Brain microvascular endothelial cell (primary cell): ENCODE results near the gene TENT4B.
A peak's percentile ranks its signal among the peaks of the same experiment; 100 is the strongest.

ENCODE experiments used
- DNase-seq: peaks from one replicate; pipeline ENCODE4 v3.0.0-alpha.2; 2020
- H3K27ac ChIP-seq: fragments of 250-450 bp; sonication (Bioruptor Pico); 2 replicates; pipeline ENCODE4 v1.5.1; 2020; ENCODE audit warnings: mild to moderate bottlenecking, moderate library complexity
- H3K27me3 ChIP-seq: fragments of 250-450 bp; sonication (Bioruptor Pico); replicated peaks from 2 replicates; pipeline ENCODE4 v1.5.1; 2020; ENCODE audit warnings: mild to moderate bottlenecking
- H3K36me3 ChIP-seq: fragments of 250-450 bp; sonication (Bioruptor Pico); replicated peaks from 2 replicates; pipeline ENCODE4 v1.5.1; 2020; ENCODE audit warnings: mild to moderate bottlenecking
- H3K4me3 ChIP-seq: 2 replicates; pipeline ENCODE4 v1.5.1; 2011; ENCODE audit warnings: low read depth, mild to moderate bottlenecking, control low read depth, low read length, moderate library complexity
- in situ Hi-C: cut with HindIII; loops from 2 replicates; pipeline ENCODE4 v1.10.0; 2017; ENCODE audit warnings: low sequenced_read_pairs, low pct_ligation_motif_present
- TF ChIP-seq, protein P1 (sequence below): IDR thresholded peaks from 2 replicates; pipeline ENCODE4 v1.5.1; 2011; ENCODE audit warnings: low read depth, mild to moderate bottlenecking, moderate library complexity, low read length, control low read depth, inconsistent platforms; ENCODE audit errors: missing control alignments

TENT4B gene

DNA sequence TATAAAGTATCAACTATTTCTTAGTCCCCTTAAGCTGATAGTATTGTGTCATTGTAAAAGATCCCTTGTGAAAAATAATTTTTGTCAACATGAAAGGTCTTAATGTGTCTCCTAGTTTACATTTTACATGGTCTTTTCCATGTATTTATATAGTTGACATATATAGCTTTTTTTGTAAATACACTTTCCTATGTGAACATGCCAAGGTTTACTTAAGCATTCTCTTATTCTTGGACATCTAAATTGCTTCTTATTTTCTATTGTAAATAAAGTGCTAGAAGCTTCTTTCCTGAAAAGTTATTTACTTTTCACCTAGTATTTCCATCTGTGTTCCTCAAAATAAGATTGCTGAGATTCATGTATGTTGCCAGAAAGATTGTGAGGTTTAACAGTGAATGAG, 29.3 kb downstream of the TENT4B start:
- TF ChIP-seq, protein P1, sequence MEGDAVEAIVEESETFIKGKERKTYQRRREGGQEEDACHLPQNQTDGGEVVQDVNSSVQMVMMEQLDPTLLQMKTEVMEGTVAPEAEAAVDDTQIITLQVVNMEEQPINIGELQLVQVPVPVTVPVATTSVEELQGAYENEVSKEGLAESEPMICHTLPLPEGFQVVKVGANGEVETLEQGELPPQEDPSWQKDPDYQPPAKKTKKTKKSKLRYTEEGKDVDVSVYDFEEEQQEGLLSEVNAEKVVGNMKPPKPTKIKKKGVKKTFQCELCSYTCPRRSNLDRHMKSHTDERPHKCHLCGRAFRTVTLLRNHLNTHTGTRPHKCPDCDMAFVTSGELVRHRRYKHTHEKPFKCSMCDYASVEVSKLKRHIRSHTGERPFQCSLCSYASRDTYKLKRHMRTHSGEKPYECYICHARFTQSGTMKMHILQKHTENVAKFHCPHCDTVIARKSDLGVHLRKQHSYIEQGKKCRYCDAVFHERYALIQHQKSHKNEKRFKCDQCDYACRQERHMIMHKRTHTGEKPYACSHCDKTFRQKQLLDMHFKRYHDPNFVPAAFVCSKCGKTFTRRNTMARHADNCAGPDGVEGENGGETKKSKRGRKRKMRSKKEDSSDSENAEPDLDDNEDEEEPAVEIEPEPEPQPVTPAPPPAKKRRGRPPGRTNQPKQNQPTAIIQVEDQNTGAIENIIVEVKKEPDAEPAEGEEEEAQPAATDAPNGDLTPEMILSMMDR: no peak
- no peak for DNase-seq
- in situ Hi-C loops: no loop called here
- Histone ChIP-seq H3K36me3 (no peaks in the 10 kb centered on the region), H3K27me3 (no peaks in the 10 kb centered on the region), H3K27ac (no peak overlapping the region), H3K4me3 (no peak overlapping the region)

DNA sequence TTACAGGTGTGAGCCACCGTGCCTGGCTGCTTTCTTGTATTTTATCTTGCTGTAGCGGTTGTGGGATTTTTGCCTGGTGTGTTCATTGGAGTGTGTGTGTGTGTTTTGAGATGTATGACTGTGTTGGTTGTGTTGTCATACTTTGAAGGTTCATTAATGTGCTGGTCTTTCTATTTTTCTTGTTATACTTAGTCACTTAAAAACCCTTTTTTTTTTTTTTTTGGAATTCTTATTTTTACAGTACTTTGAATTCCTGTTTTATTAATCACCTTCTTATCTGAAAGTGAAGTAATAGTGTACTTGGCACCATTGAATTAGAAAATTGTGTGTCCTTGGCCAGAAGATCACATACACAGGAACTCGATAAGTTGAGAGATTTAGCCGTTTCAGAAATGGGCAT, 30.2 kb downstream of the TENT4B start:
- DNase-seq: peak; percentile 70
- in situ Hi-C loops: no loop called here

DNA sequence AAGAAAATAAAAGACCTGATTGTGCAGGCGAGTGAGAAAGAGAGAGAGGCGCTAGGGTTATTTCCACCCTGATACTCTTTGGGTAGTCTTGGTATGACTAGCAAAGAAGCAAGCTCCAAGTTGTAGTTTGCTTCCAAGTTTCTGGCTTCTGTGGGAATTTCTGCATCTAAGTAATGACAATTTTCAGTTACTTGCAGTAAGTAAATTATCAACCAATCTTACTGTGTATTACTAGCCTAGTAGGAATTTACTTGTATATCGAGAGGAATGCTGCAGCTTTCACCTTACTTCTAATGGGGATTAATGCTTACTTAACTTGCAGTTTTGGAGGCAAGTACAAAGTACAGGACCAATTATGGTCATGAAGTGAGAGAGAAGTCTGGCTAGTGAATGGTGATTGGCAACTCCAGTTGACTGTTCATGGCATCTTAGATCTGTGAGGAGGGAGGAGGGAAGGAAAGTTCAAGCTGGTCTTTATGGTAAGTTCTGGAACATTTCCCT, 31.9 kb downstream of the TENT4B start:
- H3K27ac ChIP-seq: no peak overlapping the region
- no peaks in the 10 kb centered on the region for H3K27me3 ChIP-seq
- TF ChIP-seq, protein P1: no peak
- H3K4me3 ChIP-seq: no peak overlapping the region
- no peaks in the 10 kb centered on the region for H3K36me3 ChIP-seq
- no peak for DNase-seq
- in situ Hi-C loops: no loop called here

More for the DNA sequence above, 30.2 kb downstream of the TENT4B start:
- Histone ChIP-seq H3K27ac (peak overlapping the region; percentile 42), H3K36me3 (no peaks in the 10 kb centered on the region), H3K4me3 (no peak overlapping the region), H3K27me3 (no peaks in the 10 kb centered on the region)
- TF ChIP-seq, protein P1: no peak

DNA sequence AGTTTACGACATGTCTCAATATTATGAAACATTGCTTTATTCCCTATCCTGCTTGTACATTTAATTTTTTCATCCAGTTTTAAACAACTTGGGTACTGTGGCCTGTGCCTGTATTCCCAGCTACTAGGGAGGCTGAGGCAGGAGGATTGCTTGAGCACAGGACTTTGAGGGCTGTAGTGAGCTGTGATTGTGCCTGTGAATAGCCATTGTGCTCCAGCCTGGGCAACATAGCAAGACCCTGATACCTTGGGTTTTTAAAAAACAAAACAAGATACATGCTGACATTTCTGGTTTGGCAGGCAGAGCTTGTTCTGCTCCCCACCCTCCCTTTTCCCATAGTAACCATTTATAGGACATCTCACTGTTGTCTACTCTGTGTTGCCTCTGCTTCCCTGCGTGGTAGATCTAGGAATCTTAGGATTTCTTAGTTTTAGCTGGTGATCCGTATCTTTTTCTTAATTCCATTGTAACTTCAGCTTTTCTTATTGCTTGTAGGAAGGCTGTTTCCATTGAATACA, 35.6 kb downstream of the TENT4B start:
- TF ChIP-seq, protein P1: no peak

DNA sequence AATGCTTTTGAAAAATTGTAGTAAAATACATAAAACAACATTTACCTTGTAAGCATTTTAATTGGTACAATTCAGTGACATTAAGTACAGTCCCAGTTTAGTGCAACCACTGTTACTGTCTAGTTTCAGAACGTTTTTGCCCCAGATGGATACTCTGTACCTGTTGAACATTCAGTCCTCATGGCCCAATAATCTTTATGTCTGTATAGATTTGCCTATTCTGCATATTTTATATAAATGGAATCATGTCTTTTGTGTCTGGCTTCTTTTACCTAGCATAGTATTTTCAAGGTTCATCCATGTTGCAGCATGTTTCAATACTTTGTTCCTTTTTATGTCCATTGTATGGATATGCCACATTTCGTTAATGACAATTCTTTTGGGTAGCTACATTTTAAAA, 37.2 kb downstream of the TENT4B start:
- in situ Hi-C loops: no loop called here
- Histone ChIP-seq H3K36me3 (no peaks in the 10 kb centered on the region), H3K4me3 (no peak overlapping the region), H3K27ac (no peak overlapping the region), H3K27me3 (no peaks in the 10 kb centered on the region)
- TF ChIP-seq, protein P1: no peak
- no peak for DNase-seq

More for the DNA sequence above, 35.6 kb downstream of the TENT4B start:
- H3K27ac ChIP-seq: no peak overlapping the region
- no peak for DNase-seq
- H3K36me3 ChIP-seq: no peaks in the 10 kb centered on the region
- in situ Hi-C loops: no loop called here
- H3K27me3 ChIP-seq: no peaks in the 10 kb centered on the region
- no peak overlapping the region for H3K4me3 ChIP-seq
